Psoas muscle (tissue), 8 donors: Measurements from ENCODE around the gene GYPC. TPM values are rescaled to one million over a fixed set of nuclear protein-coding genes. Genes with fewer than 3 reads are reported as not detected.

Experiments used
- ATAC-seq, 4 donors: fragments of 200-7000 bp; cut with Tn5 transposase; one replicate each; pipeline ENCODE4 v1.9.1; 2020; ENCODE audit warnings: moderate library complexity in 3 of 4, mild to moderate bottlenecking in 2 of 4
- DNase-seq, 2 donors: peaks; one replicate each; pipeline ENCODE4 v3.0.0-alpha.2; 2020
- H3K27ac ChIP-seq: fragments of 200-600 bp; one replicate; pipeline ENCODE4 v1.8.0; 2022
- H3K27me3 ChIP-seq, 3 donors: fragments of 200-600 bp in 1 of 3; one replicate each; pipeline versions ENCODE4 v1.6.1 to v1.8.0; 2013 to 2022; ENCODE audit warnings: low read length in 2 of 3, mild to moderate bottlenecking in 2 of 3, moderate library complexity in 1 of 3; ENCODE audit not compliant: insufficient read depth in 3 of 3
- H3K36me3 ChIP-seq, 2 donors: fragments of 200-600 bp in 1 of 2; one replicate each; pipeline versions ENCODE4 v1.6.1 to v1.8.0; 2013 to 2022; ENCODE audit warnings: low read depth in 1 of 2, mild to moderate bottlenecking in 1 of 2, moderate library complexity in 1 of 2; ENCODE audit not compliant: insufficient read depth in 1 of 2
- H3K4me1 ChIP-seq: fragments of 200-600 bp; one replicate; pipeline ENCODE4 v1.8.0; 2022
- H3K4me3 ChIP-seq: fragments of 200-600 bp; one replicate; pipeline ENCODE4 v1.8.0; 2022; ENCODE audit warnings: mild to moderate bottlenecking
- H3K9me3 ChIP-seq: fragments of 200-600 bp; one replicate; pipeline ENCODE4 v1.8.0; 2022
- CTCF ChIP-seq: fragments of 200-600 bp; IDR thresholded peaks from one replicate; pipeline ENCODE4 v1.8.0; 2022; ENCODE audit warnings: antibody characterized with exemption
- WGBS, 3 donors: extraction: QIAGEN DNeasy Blood & Tissue Kit; methylation state at CpG; one replicate each; pipeline versions ENCODE4 v1.1.6 to v1.1.7; 2013; 5-methylcytosine and 5-hydroxymethylcytosine counted together
- intact Hi-C, 2 donors: fragments of 100-400 bp; cut with DNase I; formaldehyde crosslinking; loops; one replicate each; pipeline versions ENCODE4 v1.11.0 to v1.14.2; 2022
- polyA plus RNA-seq, 3 donors: library from polyadenylated mRNA; stranded (reverse); fragments of 200-250 nt; gene quantifications; one replicate each; pipeline ENCODE4 v1.2.3, GENCODE V29; 2013
- total RNA-seq, 4 donors: library from RNA; stranded (reverse); fragmentation: NEBNext Ultra II Directional in 2 of 4; extraction: Animal tissue kit (Norgen Biotek cat#: 25700) in 2 of 4; gene quantifications; one replicate each; pipeline versions ENCODE4 v1.2.1 to v1.2.4, GENCODE V29; 2021 to 2023
- donor health status: healthy with polysubstance abuse.
- donor health status: DM: no; HTN: no; CAD: no; lungs with moderate emphysema.
- donor health status: Bipolar disorder and iron deficiency.
- donor health status: healthy.
- donor health status: DM: yes; HTN: yes; CAD: no.
- donor health status: DM: no; HTN: no; CAD: no.
- donor health status: DM: no; HTN: no; CAD: no.
- donor health status: DM: yes; HTN: yes; CAD: no.

The GYPC gene
- total and polyA plus RNA-seq, 7 donors, result 53.4 to 144 (median 92.7) TPM

DNA sequence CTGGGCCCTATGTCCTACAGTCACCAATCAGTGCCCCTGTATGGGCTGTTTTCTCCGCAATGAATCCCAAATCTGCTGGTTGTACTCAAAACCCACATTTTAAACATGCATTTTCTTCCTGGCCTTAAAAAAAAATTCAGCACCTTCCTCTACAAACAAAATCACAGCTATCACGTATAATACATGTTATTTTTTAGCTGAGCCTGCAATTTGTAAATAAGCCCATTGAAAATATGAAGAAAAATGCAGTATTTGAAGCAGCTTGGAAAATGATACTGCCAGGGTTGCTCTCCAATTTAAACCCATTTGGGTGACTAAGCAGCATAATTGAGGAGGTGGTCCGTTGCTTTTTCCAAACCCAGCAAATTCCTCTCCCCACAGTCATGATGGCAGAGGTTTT lies 33.0 kb upstream of the GYPC start:
- no peak for TF ChIP-seq CTCF
- WGBS, 3 donors, result 79 to 82% (median 80%) methylated on average over 3 of the region's 3 CpGs
- ATAC-seq (no peak), DNase-seq (no peak)
- peaks cover 0 to 2% (median 0%) of the 10 kb centered on the region in 3 donors for H3K27me3 ChIP-seq
- H3K4me1 ChIP-seq, result no peaks in the 10 kb centered on the region
- H3K36me3 ChIP-seq, result no peaks in the 10 kb centered on the region
- H3K4me3 ChIP-seq, result no peak overlapping the region
- intact Hi-C loops, result no loop called here
- no peaks in the 10 kb centered on the region for H3K9me3 ChIP-seq
- H3K27ac ChIP-seq, result no peak overlapping the region

- ATAC-seq (no peak), DNase-seq (no peak)
- Histone ChIP-seq H3K36me3 (no peaks in the 10 kb centered on the region), H3K4me1 (no peaks in the 10 kb centered on the region), H3K4me3 (no peak overlapping the region), H3K27ac (no peak overlapping the region), H3K27me3 (no peaks in the 10 kb centered on the region), H3K9me3 (no peaks in the 10 kb centered on the region)
- no peak for TF ChIP-seq CTCF
- WGBS, 3 donors, result 81 to 86% (median 83%) methylated on average over 2 of the region's 2 CpGs
- intact Hi-C loops, result no loop called here
Measured at GRCh38 chr2:126627643-126628042, 28.3 kb upstream of the GYPC start.

DNA sequence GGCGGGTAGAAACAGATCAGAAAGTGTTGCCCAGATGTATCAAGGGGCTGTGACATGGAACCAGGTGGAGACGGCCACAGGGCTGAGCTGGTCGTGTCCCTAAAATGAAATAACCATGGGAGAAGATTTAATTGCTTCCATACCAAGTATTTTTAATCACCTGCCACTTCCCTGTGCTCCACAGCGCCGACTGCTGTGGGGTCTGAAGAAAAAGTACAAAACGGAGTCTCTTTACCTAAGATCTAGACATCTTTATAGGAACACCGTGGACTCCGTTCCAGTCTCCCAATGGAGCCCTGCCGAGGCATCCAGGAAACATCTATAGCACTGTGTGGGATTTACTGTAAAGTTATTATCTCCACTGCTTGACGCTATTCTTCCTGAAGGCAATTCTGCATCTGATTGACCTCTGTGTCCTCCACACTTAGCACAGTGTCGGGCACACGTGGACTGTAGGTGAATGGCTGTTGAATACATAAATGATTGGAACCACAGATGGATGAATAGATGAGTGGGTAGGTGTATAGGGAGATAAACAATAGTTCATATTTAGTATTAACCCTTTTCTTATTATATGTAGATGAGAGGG lies 21.6 kb upstream of the GYPC start:
- DNase-seq, result no peak
- intact Hi-C loops, result loop anchor here in 1 of 2 donors (10.0 kb wide), 1 partner anchor 100 kb away; no protein-coding TSS in a partner anchor
- ATAC-seq, result no peak
- Histone ChIP-seq H3K27me3 (no peaks in the 10 kb centered on the region), H3K27ac (no peak overlapping the region), H3K9me3 (no peaks in the 10 kb centered on the region), H3K4me1 (peaks cover 10% of the 10 kb centered on the region), H3K4me3 (no peak overlapping the region), H3K36me3 (no peaks in the 10 kb centered on the region)
- TF ChIP-seq CTCF, result peak; percentile 35
- 47 to 56% (median 53%) methylated on average over 12 of the region's 12 CpGs for WGBS, 3 donors

DNA sequence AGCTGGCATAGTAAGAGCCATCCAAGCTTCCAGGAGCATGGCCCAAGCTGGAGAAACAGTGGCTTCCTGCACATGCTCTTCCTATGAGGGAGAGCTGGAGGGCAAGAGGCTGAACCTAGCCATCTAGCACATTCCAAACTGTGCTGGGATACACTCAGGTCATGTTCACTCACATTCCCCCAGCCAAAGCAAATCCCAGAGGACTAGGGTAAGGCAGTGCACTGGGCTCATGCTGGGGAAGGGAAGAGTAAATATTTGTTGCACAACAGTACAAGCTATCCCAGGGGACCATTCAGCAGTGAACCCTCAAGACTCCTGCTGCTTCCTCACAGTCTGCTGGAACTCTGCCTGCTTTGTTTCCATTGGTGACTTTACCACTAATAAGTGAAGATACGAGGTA lies 20.7 kb upstream of the GYPC start:
- peak in 3 of 4 donors; percentile 63 to 72 (median 67) for ATAC-seq

More for the DNA sequence above, 20.7 kb upstream of the GYPC start:
- Histone ChIP-seq H3K9me3 (no peaks in the 10 kb centered on the region), H3K27me3 (no peaks in the 10 kb centered on the region), H3K27ac (no peak overlapping the region), H3K4me3 (no peak overlapping the region), H3K4me1 (peaks cover 10% of the 10 kb centered on the region), H3K36me3 (no peaks in the 10 kb centered on the region)
- TF ChIP-seq CTCF, result no peak
- intact Hi-C loops, result loop anchor here in 1 of 2 donors (10.0 kb wide), 1 partner anchor 100 kb away; no protein-coding TSS in a partner anchor
- WGBS, 3 donors, result 37 to 69% (median 43%) methylated on average over 1 of the region's 1 CpG
- no peak for DNase-seq
